ENCODE data around the gene TMEM62. TPM values are rescaled to one million over a fixed set of nuclear protein-coding genes. Genes with fewer than 3 reads are reported as not detected.

The TMEM62 gene
- total and polyA plus RNA-seq, 9 of the 15 experiments (the other 6 are each of a cell fraction or from before 2014, with no cell fraction given), result 4.4 to 16.6 (median 11.1) TPM

- TF ChIP-seq MTA2 (IDR thresholded peaks at IDR 0.05; ENCODE audit: low read depth) (no peak), TAF1 (IDR thresholded peaks at IDR 0.05; ENCODE audit: control insufficient read depth, extremely low read depth, insufficient read depth, low read length, severe bottlenecking) (no peak), ARID3A (IDR thresholded peaks at IDR 0.05; ENCODE audit: borderline replicate concordance, low read depth, low read length) (no peak), CSDE1 (IDR thresholded peaks at IDR 0.05) (no peak), ZEB2 (IDR thresholded peaks at IDR 0.05) (0 out of 2 replicates have a peak, but pooled peaks have one; percentile 51), DNMT1 (IDR thresholded peaks at IDR 0.05) (no peak), TEAD1 (CRISPR knock-in tag; IDR thresholded peaks at IDR 0.05) (no peak), ASH1L (IDR thresholded peaks at IDR 0.05; ENCODE audit: borderline replicate concordance, low read depth, partially characterized antibody) (no peak), RHOXF2B (CRISPR knock-in tag; conservative IDR thresholded peaks at IDR 0.05) (no peak), CHCHD3 (CRISPR knock-in tag; IDR thresholded peaks at IDR 0.05) (no peak), NFATC3 (IDR thresholded peaks at IDR 0.05) (no peak), SIN3B (IDR thresholded peaks at IDR 0.05; ENCODE audit: low read depth) (no peak), MYNN (IDR thresholded peaks at IDR 0.05) (no peak), MYNN (CRISPR knock-in tag; IDR thresholded peaks at IDR 0.05) (no peak), ZNF121 (CRISPR knock-in tag; conservative IDR thresholded peaks at IDR 0.05) (peak; percentile 53), MECOM (CRISPR knock-in tag; IDR thresholded peaks at IDR 0.05) (no peak), RNF2 (IDR thresholded peaks at IDR 0.05) (no peak), EP400 (IDR thresholded peaks at IDR 0.05) (no peak; the same call in 1 of the 2 replicates), THAP7 (CRISPR knock-in tag; IDR thresholded peaks at IDR 0.05) (no peak), ZNF699 (CRISPR knock-in tag; IDR thresholded peaks at IDR 0.05; ENCODE audit: insufficient replicate concordance) (no peak), HBP1 (CRISPR knock-in tag; IDR thresholded peaks at IDR 0.05) (no peak), TAL1 (IDR thresholded peaks at IDR 0.05) (no peak), POLR2AphosphoS2 (IDR thresholded peaks at IDR 0.05; ENCODE audit: low read length) (no peak), HINFP (tag; conservative IDR thresholded peaks at IDR 0.05; ENCODE audit: low read depth) (no peak), CC2D1A (IDR thresholded peaks at IDR 0.05) (peak; percentile 45; the same call in 1 of the 2 replicates), PKNOX1 (IDR thresholded peaks at IDR 0.05) (no peak; the same call in 1 of the 2 replicates)
Measured at GRCh38 chr15:43132830-43133429, 456 bp upstream of the TMEM62 start (continued).

All from K562 (cell line).